GM12801 (cell line): ENCODE results near the gene SERTM2.

Source experiments
- TF ChIP-seq, protein P1 (sequence below): IDR thresholded peaks from one replicate; pipeline ENCODE4 v1.5.1; 2011; ENCODE audit warnings: control low read depth; ENCODE audit not compliant: insufficient read length; ENCODE audit errors: extremely low read depth

The SERTM2 gene

GRCh38 chrX:111515298-111515697, 3.9 kb downstream of the SERTM2 start:
- TF ChIP-seq, protein P1, sequence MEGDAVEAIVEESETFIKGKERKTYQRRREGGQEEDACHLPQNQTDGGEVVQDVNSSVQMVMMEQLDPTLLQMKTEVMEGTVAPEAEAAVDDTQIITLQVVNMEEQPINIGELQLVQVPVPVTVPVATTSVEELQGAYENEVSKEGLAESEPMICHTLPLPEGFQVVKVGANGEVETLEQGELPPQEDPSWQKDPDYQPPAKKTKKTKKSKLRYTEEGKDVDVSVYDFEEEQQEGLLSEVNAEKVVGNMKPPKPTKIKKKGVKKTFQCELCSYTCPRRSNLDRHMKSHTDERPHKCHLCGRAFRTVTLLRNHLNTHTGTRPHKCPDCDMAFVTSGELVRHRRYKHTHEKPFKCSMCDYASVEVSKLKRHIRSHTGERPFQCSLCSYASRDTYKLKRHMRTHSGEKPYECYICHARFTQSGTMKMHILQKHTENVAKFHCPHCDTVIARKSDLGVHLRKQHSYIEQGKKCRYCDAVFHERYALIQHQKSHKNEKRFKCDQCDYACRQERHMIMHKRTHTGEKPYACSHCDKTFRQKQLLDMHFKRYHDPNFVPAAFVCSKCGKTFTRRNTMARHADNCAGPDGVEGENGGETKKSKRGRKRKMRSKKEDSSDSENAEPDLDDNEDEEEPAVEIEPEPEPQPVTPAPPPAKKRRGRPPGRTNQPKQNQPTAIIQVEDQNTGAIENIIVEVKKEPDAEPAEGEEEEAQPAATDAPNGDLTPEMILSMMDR: no peak

GRCh38 chrX:111518667-111519066, 7.2 kb downstream of the SERTM2 start:
- TF ChIP-seq, protein P1: no peak

DNA sequence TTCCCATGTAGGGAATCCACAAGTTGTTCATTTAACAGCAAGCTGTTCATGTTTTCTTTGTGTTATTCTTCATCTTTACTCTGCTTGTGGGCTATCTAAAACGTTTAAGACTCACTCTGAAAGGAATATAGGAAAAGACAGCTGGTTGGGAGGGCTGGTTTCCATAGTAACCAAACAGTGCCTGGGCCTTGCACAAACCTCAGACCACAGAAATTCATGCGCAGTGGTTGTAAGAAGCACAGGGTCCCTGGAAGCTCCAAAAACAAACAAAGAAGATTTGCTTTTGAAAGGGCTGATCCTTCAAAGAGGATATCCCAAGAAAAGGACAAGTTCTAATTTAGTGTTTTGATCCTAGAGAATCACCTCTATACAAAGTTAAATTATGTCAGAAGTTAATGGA, 7.8 kb downstream of the SERTM2 start:
- TF ChIP-seq, protein P1: no peak

DNA sequence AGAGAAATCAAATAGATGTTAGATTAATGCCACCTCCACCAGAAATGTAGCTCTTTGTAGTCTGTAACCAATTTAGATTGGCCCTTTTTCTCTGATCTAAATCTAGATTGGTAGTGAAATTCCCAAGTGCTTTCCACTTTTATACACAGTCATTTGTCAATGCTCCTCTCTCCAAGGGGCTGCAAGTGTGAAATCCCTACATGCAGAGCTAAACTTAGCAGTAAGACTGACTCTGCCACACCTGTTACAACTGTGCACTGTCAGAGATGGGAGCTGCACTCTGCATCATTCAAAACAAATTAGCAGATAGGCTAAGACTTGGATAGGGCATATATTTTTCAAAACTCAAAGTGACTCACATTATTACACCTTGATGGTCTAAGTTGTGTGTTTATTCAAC, 9.1 kb downstream of the SERTM2 start:
- TF ChIP-seq, protein P1: no peak

GRCh38 chrX:111521169-111521568, 9.7 kb downstream of the SERTM2 start:
- TF ChIP-seq, protein P1: no peak

- TF ChIP-seq, protein P1: no peak
These were observed 31.8 kb downstream of the SERTM2 start for GRCh38 chrX:111543212-111543741.

- TF ChIP-seq, protein P1: no peak
These were observed 44.0 kb downstream of the SERTM2 start for GRCh38 chrX:111555406-111555958.
